ENCODE data around the gene NAPEPLD.

The NAPEPLD gene

DNA sequence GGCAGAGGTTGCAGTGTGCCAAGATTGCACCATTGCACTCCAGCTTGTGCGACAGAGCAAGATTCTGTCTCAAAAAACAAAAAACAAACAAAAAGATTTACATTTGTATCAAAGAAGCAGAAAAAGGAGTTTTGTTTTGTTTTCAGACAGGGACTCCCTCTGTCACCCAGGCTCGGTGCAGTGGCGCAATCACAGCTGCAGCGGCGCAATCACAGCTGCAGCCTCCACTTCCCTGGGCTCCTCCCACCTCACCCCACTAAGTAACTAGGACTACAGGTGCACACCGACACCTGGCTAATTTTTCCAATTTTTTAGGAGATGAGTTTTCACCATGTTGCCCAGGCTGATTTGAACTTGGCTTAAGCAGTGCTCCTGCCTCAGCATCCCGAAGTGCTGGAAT lies 72.1 kb downstream of the NAPEPLD start:
- H3K4me3 ChIP-seq (replicated peaks; ENCODE audit: low read depth, low read length), result no peak overlapping the region
- no peak for DNase-seq (ENCODE audit: extremely low read depth, low read depth)
- TF ChIP-seq, protein P1, sequence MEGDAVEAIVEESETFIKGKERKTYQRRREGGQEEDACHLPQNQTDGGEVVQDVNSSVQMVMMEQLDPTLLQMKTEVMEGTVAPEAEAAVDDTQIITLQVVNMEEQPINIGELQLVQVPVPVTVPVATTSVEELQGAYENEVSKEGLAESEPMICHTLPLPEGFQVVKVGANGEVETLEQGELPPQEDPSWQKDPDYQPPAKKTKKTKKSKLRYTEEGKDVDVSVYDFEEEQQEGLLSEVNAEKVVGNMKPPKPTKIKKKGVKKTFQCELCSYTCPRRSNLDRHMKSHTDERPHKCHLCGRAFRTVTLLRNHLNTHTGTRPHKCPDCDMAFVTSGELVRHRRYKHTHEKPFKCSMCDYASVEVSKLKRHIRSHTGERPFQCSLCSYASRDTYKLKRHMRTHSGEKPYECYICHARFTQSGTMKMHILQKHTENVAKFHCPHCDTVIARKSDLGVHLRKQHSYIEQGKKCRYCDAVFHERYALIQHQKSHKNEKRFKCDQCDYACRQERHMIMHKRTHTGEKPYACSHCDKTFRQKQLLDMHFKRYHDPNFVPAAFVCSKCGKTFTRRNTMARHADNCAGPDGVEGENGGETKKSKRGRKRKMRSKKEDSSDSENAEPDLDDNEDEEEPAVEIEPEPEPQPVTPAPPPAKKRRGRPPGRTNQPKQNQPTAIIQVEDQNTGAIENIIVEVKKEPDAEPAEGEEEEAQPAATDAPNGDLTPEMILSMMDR (IDR thresholded peaks at IDR 0.05; ENCODE audit: low read depth, low read length, missing control alignments), result no peak

DNA sequence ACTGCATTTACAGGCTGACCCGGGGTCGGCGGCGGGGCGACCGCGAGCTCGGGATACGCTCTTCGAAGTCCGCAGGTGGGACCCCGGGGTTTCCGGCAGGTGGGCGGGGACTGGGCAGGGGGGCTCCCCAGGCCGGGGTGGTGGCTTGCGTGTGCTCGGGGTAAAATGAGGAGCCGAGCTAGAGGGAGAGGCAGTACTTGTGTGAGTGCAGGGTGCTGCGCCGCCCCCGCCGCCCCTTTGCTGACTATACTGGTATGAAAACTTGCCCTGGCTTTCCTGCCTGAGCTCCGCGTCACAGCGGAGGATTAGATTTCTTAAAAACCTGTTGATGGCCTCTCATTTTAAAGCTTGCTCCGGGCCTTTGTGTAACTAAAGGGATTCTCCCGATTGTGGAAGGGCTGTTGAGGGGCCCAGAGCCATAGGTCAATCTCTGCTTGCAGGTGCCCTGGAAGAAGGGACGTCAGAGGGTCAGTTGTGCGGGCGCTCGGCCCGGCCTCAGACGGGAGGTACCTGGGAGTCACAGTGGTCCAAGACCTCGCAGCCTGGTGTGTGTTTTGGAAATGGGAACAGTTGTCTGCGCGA lies 73.5 kb downstream of the NAPEPLD start:
- peak overlapping the region; percentile 61 for H3K4me3 ChIP-seq (replicated peaks; ENCODE audit: low read depth, low read length)
- no peak for DNase-seq (ENCODE audit: extremely low read depth, low read depth)
- TF ChIP-seq, protein P1 (IDR thresholded peaks at IDR 0.05; ENCODE audit: low read depth, low read length, missing control alignments), result no peak

DNA sequence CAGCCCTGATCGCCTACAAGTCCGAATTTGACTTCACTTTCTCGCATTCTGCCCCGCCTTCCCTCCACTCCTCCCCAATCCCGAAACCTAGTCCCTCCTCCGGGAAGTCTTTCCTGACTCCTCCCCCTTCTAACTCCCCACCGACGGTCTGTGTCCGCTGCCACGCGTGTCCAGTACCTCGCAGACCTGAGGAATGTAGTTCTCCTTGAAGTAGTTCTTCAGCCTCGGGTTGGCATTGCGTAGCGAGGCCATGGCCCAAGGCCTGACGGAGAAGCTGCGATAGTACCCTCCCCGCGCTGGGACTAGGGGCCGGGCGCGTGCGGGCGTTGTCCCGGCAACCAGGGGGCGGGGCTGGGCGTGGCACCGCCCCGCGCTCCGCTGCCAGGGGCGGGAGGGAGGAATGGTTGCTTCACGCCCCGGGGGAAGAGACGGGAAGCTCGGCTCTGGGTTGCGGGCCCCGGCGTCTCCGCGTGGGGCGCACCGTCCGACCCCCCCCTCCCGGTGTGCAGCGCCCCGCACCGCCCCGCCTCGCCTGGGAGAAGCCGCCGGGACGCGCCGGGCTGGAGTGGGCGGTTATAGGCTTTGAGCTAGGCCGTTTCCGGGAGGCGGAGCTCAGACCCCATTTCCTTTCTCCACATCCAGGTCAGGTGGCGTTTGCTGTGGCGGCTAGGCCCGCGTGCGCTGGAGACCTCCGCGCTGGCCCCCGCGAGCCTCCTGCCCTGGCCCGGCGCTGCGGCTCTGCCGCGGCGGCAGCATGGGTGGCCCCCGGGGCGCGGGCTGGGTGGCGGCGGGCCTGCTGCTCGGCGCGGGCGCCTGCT lies 74.2 kb downstream of the NAPEPLD start, which contains the start of the genes ARMC10 and FBXL13:
TSS of gene ARMC10 (plus strand) at position 622 of the 818 bp plus-strand sequence. CDS start at position 755, 133 bp downstream.
TSS of gene FBXL13 (minus strand) at position 278 of the 818 bp plus-strand sequence.
- peak within 1 kb of the TSS; percentile 61 for H3K4me3 ChIP-seq (replicated peaks; ENCODE audit: low read depth, low read length)
- TF ChIP-seq, protein P1 (IDR thresholded peaks at IDR 0.05; ENCODE audit: low read depth, low read length, missing control alignments), result no peak
- DNase-seq (ENCODE audit: extremely low read depth, low read depth), result peak; percentile 67

DNA sequence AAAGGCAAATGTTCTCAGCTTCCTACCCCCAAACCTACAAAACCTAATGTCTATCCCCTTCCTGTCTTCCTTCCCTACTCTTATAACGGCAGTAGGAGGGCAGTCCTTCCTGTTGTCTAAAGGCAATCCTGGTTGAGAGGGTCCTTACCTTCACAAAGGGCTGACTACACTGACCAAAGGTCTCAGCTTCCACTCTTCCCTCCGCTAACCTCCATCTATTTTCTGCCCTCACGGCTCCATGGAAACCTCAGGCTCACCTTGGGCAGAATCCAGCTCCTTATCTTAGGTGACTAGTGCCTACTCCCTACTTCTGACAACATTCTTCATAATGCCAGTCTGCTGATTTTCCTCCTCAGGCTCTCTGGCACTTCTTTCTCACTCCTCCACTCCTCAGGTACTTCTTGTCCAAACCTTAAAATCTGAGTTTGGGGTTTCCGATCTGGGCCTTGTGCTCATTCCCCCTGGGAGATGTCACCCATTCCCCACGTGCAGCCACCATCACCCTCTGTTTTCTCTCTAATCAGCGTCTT lies 74.8 kb downstream of the NAPEPLD start:
- DNase-seq (ENCODE audit: extremely low read depth, low read depth), result no peak
- TF ChIP-seq, protein P1 (IDR thresholded peaks at IDR 0.05; ENCODE audit: low read depth, low read length, missing control alignments), result no peak
- H3K4me3 ChIP-seq (replicated peaks; ENCODE audit: low read depth, low read length), result peak overlapping the region; percentile 61

DNA sequence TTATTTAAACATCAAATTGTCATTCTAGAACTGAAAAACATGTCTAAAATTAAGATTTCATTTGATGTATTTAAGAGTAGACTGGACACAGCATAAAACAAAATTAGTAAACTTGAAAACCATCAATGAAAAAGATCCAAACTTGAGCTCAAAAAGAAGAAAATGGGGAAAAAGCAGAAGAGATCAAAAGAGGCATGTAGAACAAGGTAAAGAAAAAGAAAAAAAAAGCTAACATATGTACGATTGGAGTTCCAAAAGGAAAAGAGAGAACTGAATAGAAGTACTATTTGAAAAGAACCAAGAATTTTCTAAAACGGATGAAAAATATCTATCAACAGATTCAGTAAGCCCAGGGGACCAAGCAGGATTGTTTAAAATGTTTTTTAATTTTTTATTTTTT lies 77.9 kb downstream of the NAPEPLD start:
- DNase-seq (ENCODE audit: extremely low read depth, low read depth), result no peak
- H3K4me3 ChIP-seq (replicated peaks; ENCODE audit: low read depth, low read length), result no peak overlapping the region
- TF ChIP-seq, protein P1 (IDR thresholded peaks at IDR 0.05; ENCODE audit: low read depth, low read length, missing control alignments), result no peak

DNA sequence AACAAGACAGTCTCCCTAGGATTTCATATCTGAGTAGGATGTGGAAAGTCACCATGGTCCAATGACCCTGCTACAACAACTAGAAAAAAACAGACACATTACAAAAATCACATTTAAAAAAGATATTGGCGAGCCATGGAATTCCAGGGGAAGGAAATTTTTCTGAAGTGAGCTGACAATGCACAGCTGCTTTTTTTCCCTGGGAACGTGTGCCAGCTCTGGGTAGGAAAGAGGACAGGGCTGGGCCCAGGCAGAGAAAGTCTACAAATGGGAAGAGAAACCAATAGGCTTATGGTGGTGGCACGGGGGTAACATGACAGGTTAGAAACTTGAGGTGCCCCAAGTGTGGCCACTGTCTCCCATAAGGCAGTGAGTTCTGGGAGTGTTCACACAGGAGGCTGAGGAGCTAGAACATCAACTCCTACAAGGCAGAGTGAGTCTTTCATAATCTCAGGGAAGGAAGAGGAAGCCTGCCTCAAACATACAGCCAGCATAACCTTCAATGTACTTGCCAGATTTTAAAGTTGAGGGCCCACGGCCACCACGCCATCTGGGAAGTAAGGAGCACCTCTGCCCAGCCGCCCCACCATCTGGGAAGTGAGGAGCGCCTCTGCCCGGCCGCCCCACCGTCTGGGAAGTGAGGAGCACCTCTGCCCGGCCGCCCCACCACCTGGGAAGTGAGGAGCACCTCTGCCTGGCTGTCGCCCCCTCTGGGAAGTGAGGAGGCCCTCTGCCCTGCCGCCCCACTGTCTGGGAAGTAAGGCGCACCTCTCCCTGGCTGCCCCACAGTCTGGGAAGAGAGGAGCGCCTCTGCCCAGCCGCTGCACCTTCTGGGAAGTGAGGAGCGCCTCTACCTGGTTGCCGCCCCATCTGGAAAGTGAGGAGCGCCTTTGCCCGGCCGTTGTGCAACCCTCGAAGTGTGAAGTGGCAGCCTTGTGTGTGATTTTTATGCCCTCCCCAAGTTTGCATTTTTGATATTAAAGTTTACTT lies 80.2 kb downstream of the NAPEPLD start:
- DNase-seq (ENCODE audit: extremely low read depth, low read depth), result no peak
- H3K4me3 ChIP-seq (replicated peaks; ENCODE audit: low read depth, low read length), result no peak overlapping the region
- TF ChIP-seq, protein P1 (IDR thresholded peaks at IDR 0.05; ENCODE audit: low read depth, low read length, missing control alignments), result no peak

Measured in HFF-Myc (cell line).